H9 (cell line): ENCODE measurements around the gene ANKRD27. TPM values are rescaled to one million over a fixed set of nuclear protein-coding genes. Genes with fewer than 3 reads are reported as not detected.

ENCODE experiments used
- DNase-seq: peaks from one replicate; pipeline ENCODE4 v3.0.0-alpha.2; 2017
- H2AFZ ChIP-seq: one replicate; pipeline ENCODE4 v1.6.1; 2013; ENCODE audit warnings: mild to moderate bottlenecking, low read length, control low read depth, moderate library complexity
- H2AK5ac ChIP-seq: 2 replicates; pipeline ENCODE4 v1.6.1; 2013; ENCODE audit warnings: low read length, control low read depth, mixed read lengths; ENCODE audit not compliant: insufficient read length
- H2BK120ac ChIP-seq: one replicate; pipeline ENCODE4 v1.6.1; 2013; ENCODE audit warnings: low read depth, mild to moderate bottlenecking, low read length, control low read depth, inconsistent platforms; ENCODE audit not compliant: poor library complexity, severe bottlenecking
- H2BK12ac ChIP-seq: 2 replicates; pipeline ENCODE4 v1.6.1; 2013; ENCODE audit warnings: low read length, control low read depth, mixed read lengths, low read depth; ENCODE audit not compliant: insufficient read length
- H2BK15ac ChIP-seq: 2 replicates; pipeline ENCODE4 v1.6.1; 2013; ENCODE audit warnings: low read depth, low read length, control low read depth
- H2BK20ac ChIP-seq: one replicate; pipeline ENCODE4 v1.6.1; 2013; ENCODE audit warnings: low read depth, mild to moderate bottlenecking, low read length, control low read depth, inconsistent platforms; ENCODE audit not compliant: poor library complexity, severe bottlenecking
- H2BK5ac ChIP-seq: 2 replicates; pipeline ENCODE4 v1.6.1; 2013; ENCODE audit warnings: low read length, control low read depth, mixed read lengths; ENCODE audit not compliant: insufficient read length
- H3K14ac ChIP-seq: 2 replicates; pipeline ENCODE4 v1.6.1; 2013; ENCODE audit warnings: low read length, control low read depth; ENCODE audit not compliant: insufficient read depth
- H3K18ac ChIP-seq: 2 replicates; pipeline ENCODE4 v1.6.1; 2013; ENCODE audit warnings: low read depth, mild to moderate bottlenecking, mixed read lengths, low read length, control low read depth; ENCODE audit not compliant: insufficient read length
- H3K23ac ChIP-seq: 2 replicates; pipeline ENCODE4 v1.6.1; 2013; ENCODE audit warnings: low read length, control low read depth, mixed read lengths, low read depth; ENCODE audit not compliant: insufficient read length
- H3K23me2 ChIP-seq: 2 replicates; pipeline ENCODE4 v1.6.1; 2013; ENCODE audit warnings: low read depth, mild to moderate bottlenecking, mixed read lengths, low read length, control low read depth; ENCODE audit not compliant: insufficient read length, poor library complexity, severe bottlenecking
- H3K27ac ChIP-seq: 2 replicates; pipeline ENCODE4 v1.5.1; 2013; ENCODE audit warnings: low read length, control low read depth, mixed read lengths, low read depth; ENCODE audit not compliant: insufficient read length
- H3K27me3 ChIP-seq: 2 replicates; pipeline ENCODE4 v1.6.1; 2013; ENCODE audit warnings: low read length, control low read depth, inconsistent platforms; ENCODE audit not compliant: insufficient read depth
- H3K4ac ChIP-seq: 2 replicates; pipeline ENCODE4 v1.6.1; 2013; ENCODE audit warnings: low read depth, mild to moderate bottlenecking, control low read depth, inconsistent platforms, low read length, moderate library complexity
- H3K4me1 ChIP-seq: 2 replicates; pipeline ENCODE4 v1.6.1; 2013; ENCODE audit warnings: low read length, control low read depth, inconsistent platforms; ENCODE audit not compliant: insufficient read depth
- H3K4me2 ChIP-seq: 2 replicates; pipeline ENCODE4 v1.6.1; 2013; ENCODE audit warnings: low read length, control low read depth, mixed read lengths; ENCODE audit not compliant: insufficient read length, insufficient read depth
- H3K56ac ChIP-seq: 2 replicates; pipeline ENCODE4 v1.6.1; 2013; ENCODE audit warnings: low read depth, mild to moderate bottlenecking, mixed read lengths, low read length, control low read depth; ENCODE audit not compliant: insufficient read length
- H3K79me1 ChIP-seq: 2 replicates; pipeline ENCODE4 v1.6.1; 2013; ENCODE audit warnings: low read depth, mild to moderate bottlenecking, moderate library complexity, low read length, control low read depth, inconsistent platforms; ENCODE audit not compliant: insufficient read depth, poor library complexity, severe bottlenecking
- H3K79me2 ChIP-seq: 2 replicates; pipeline ENCODE4 v1.6.1; 2013; ENCODE audit warnings: low read length, control low read depth, inconsistent platforms; ENCODE audit not compliant: insufficient read depth
- H3K9ac ChIP-seq: 2 replicates; pipeline ENCODE4 v1.6.1; 2013; ENCODE audit warnings: low read length, control low read depth, mixed read lengths; ENCODE audit not compliant: insufficient read length; ENCODE audit errors: extremely low read depth
- H3K9me3 ChIP-seq: one replicate; pipeline ENCODE4 v1.6.1; 2013; ENCODE audit warnings: low read depth, low read length, inconsistent platforms; ENCODE audit not compliant: control insufficient read depth
- H3T11ph ChIP-seq: one replicate; pipeline ENCODE4 v1.6.1; 2013; ENCODE audit warnings: mild to moderate bottlenecking, low read length, control low read depth, inconsistent platforms
- H4K20me1 ChIP-seq: one replicate; pipeline ENCODE4 v1.6.1; 2013; ENCODE audit not compliant: control insufficient read depth, insufficient read length, insufficient read depth
- H4K5ac ChIP-seq: 2 replicates; pipeline ENCODE4 v1.6.1; 2013; ENCODE audit warnings: low read depth, mild to moderate bottlenecking, mixed read lengths, low read length, control low read depth; ENCODE audit not compliant: insufficient read length
- H4K8ac ChIP-seq: replicated peaks from 2 replicates; pipeline ENCODE4 v1.6.1; 2013; ENCODE audit warnings: low read length, control low read depth, mixed read lengths, low read depth; ENCODE audit not compliant: insufficient read length
- H4K91ac ChIP-seq: 2 replicates; pipeline ENCODE4 v1.6.1; 2013; ENCODE audit warnings: low read depth, mild to moderate bottlenecking, moderate library complexity, mixed read lengths, low read length, control low read depth; ENCODE audit not compliant: insufficient read length
- H3K27ac Mint-ChIP-seq, 3 experiments: 2 replicates in 2 of 3; 3 replicates in 1 of 3; pipeline ENCODE4 v1.8.0; 2020 to 2021; ENCODE audit warnings: mixed read lengths in 3 of 3, mild to moderate bottlenecking in 1 of 3, moderate library complexity in 1 of 3
- H3K27me3 Mint-ChIP-seq: 2 replicates; pipeline ENCODE4 v1.8.0; 2021; ENCODE audit warnings: low read depth, mild to moderate bottlenecking, moderate library complexity, mixed read lengths
- H3K36me3 Mint-ChIP-seq, 3 experiments: 2 replicates in 2 of 3; 3 replicates in 1 of 3; pipeline ENCODE4 v1.8.0; 2020 to 2021; ENCODE audit warnings: low read depth in 3 of 3, mixed read lengths in 3 of 3; ENCODE audit not compliant: insufficient read depth in 1 of 3
- H3K4me1 Mint-ChIP-seq, 2 experiments: 2 replicates each; pipeline ENCODE4 v1.8.0; 2020; ENCODE audit warnings: mixed read lengths in 2 of 2
- H3K4me3 Mint-ChIP-seq, 2 experiments: 2 replicates in 1 of 2; 3 replicates in 1 of 2; pipeline ENCODE4 v1.8.0; 2020 to 2021; ENCODE audit warnings: mild to moderate bottlenecking in 2 of 2, mixed read lengths in 2 of 2, moderate library complexity in 1 of 2
- H3K9me3 Mint-ChIP-seq, 2 experiments: 2 replicates in 1 of 2; 3 replicates in 1 of 2; pipeline ENCODE4 v1.8.0; 2020; ENCODE audit warnings: mild to moderate bottlenecking in 2 of 2, mixed read lengths in 2 of 2, moderate library complexity in 1 of 2
- CTCF ChIP-seq: fragments of 200-600 bp; sonication (generic); conservative IDR thresholded peaks from 3 replicates; pipeline ENCODE4 v1.8.0; 2021; ENCODE audit warnings: antibody characterized with exemption, mild to moderate bottlenecking
- WGBS: extraction: QIAGEN DNeasy Blood & Tissue Kit; methylation state at CpG from one replicate; pipeline ENCODE4 v1.1.7; 2013; ENCODE audit warnings: missing lambda C conversion rate, low lambda C conversion rate, mixed read lengths; ENCODE audit not compliant: insufficient read length; ENCODE audit errors: extremely low coverage; 5-methylcytosine and 5-hydroxymethylcytosine counted together
- total RNA-seq: library from RNA; stranded (reverse); gene quantifications from 2 replicates; pipeline ENCODE4 v1.2.1, GENCODE V29; 2021

The ANKRD27 gene
- total RNA-seq, 1 experiment from 2014 or later: 40.7 TPM

DNA sequence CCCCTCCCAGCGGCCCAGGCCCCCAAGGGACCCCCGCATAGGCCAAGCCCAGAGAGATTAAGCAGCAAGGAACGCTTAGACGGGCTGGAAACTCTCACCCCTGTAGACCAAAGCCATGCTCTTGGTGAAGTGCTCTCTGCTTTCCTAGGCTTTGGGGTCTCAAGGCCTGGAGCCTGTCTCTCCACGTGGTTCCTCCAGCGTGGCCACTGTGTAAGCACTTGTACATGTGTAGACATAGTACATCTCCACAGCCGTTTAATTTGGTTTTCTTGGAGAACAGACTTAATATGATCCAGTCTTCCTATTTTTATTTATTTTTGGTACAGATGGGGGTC is 17.7 kb upstream of the ANKRD27 start:
- Histone ChIP-seq H3K27ac (no peak overlapping the region), H3T11ph (no peak overlapping the region), H4K20me1 (no peaks in the 10 kb centered on the region), H3K23me2 (peaks cover 6% of the 10 kb centered on the region), H3K56ac (no peak overlapping the region), H3K4ac (no peak overlapping the region), H3K23ac (no peak overlapping the region), H3K18ac (no peak overlapping the region), H3K79me1 (no peaks in the 10 kb centered on the region), H4K5ac (no peak overlapping the region), H2BK12ac (no peak overlapping the region), H2AFZ (no peak overlapping the region), H2BK120ac (no peak overlapping the region), H3K9me3 (no peaks in the 10 kb centered on the region), H3K4me2 (peak overlapping the region; percentile 40), H2AK5ac (no peak overlapping the region), H4K8ac (no peak overlapping the region), H3K14ac (peak overlapping the region; percentile 89; the same call in 1 of the 2 replicates), H4K91ac (no peak overlapping the region), H2BK20ac (no peak overlapping the region), H3K27me3 (no peaks in the 10 kb centered on the region; the same call in 1 of the 2 replicates), H3K4me1 (peaks cover 2% of the 10 kb centered on the region; the same call in 1 of the 2 replicates), H2BK5ac (no peak overlapping the region), H2BK15ac (no peak overlapping the region), H3K9ac (no peak overlapping the region), H3K79me2 (no peaks in the 10 kb centered on the region)
- Mint-ChIP-seq H3K27me3 (peaks cover 13% of the 10 kb centered on the region; the same call in 1 of the 2 replicates), H3K27ac (no peak overlapping the region), H3K36me3 (peaks cover 0 to 14% (median 7%) of the 10 kb centered on the region in 3 experiments; a peak in 6 of 7 replicates), H3K9me3 (peaks cover 5 to 7% of the 10 kb centered on the region in 2 experiments; a peak in 3 of 5 replicates), H3K4me3 (peak overlapping the region; percentile 53 to 75; a peak in 4 of 5 replicates), H3K4me1 (peaks cover 17 to 25% of the 10 kb centered on the region in 2 experiments)
- no peak for TF ChIP-seq CTCF
- DNase-seq: no peak
- WGBS: no CpG with 5 or more reads among the region's 7 CpGs
